GM23248 (cell line): ENCODE measurements around the gene EREG. TPM values are rescaled to one million over a fixed set of nuclear protein-coding genes. Genes with fewer than 3 reads are reported as not detected.

Experiments used
- DNase-seq: peaks from one replicate; pipeline ENCODE4 v3.0.0-alpha.2; 2015
- H2AFZ ChIP-seq: fragments of 200-600 bp; sonication (generic); 2 replicates; pipeline ENCODE4 v1.6.1; 2016; ENCODE audit warnings: antibody characterized with exemption
- H3F3A ChIP-seq: fragments of 200-600 bp; sonication (generic); 2 replicates; pipeline ENCODE4 v1.6.1; 2016; ENCODE audit warnings: mild to moderate bottlenecking, antibody characterized with exemption, mixed run types; ENCODE audit not compliant: insufficient read depth
- H3K27ac ChIP-seq: fragments of 200-600 bp; sonication (generic); 2 replicates; pipeline ENCODE4 v1.5.1; 2016; ENCODE audit warnings: mild to moderate bottlenecking
- H3K27me3 ChIP-seq: fragments of 200-600 bp; sonication (generic); replicated peaks from 2 replicates; pipeline ENCODE4 v1.6.1; 2016; ENCODE audit warnings: mild to moderate bottlenecking; ENCODE audit not compliant: insufficient read depth
- H3K36me3 ChIP-seq: fragments of 200-600 bp; sonication (generic); 2 replicates; pipeline ENCODE4 v1.6.1; 2016; ENCODE audit warnings: low read depth, mild to moderate bottlenecking
- H3K4me1 ChIP-seq: fragments of 200-600 bp; sonication (generic); 2 replicates; pipeline ENCODE4 v1.6.1; 2016; ENCODE audit warnings: mild to moderate bottlenecking; ENCODE audit not compliant: insufficient read depth
- H3K4me2 ChIP-seq: fragments of 200-600 bp; sonication (generic); one replicate; pipeline ENCODE4 v1.6.1; 2016; ENCODE audit warnings: mild to moderate bottlenecking; ENCODE audit not compliant: unreplicated experiment
- H3K4me3 ChIP-seq: fragments of 200-600 bp; sonication (generic); 2 replicates; pipeline ENCODE4 v1.5.1; 2016; ENCODE audit warnings: mild to moderate bottlenecking
- H3K79me2 ChIP-seq: fragments of 200-600 bp; sonication (generic); 2 replicates; pipeline ENCODE4 v1.6.1; 2016; ENCODE audit warnings: mild to moderate bottlenecking; ENCODE audit not compliant: insufficient read depth
- H3K9ac ChIP-seq: fragments of 200-600 bp; sonication (generic); 2 replicates; pipeline ENCODE4 v1.6.1; 2016; ENCODE audit warnings: mild to moderate bottlenecking
- H3K9me2 ChIP-seq: fragments of 200-600 bp; sonication (generic); 2 replicates; pipeline ENCODE4 v1.6.1; 2016; ENCODE audit warnings: mixed run types, mild to moderate bottlenecking, moderate library complexity; ENCODE audit not compliant: insufficient read depth
- H3K9me3 ChIP-seq: fragments of 200-600 bp; sonication (generic); one replicate; pipeline ENCODE4 v1.6.1; 2017; ENCODE audit warnings: low read depth
- H4K20me1 ChIP-seq: fragments of 200-600 bp; sonication (generic); 2 replicates; pipeline ENCODE4 v1.6.0; 2016; ENCODE audit not compliant: insufficient read depth
- EZH2 ChIP-seq: fragments of 200-600 bp; sonication (generic); IDR thresholded peaks from 2 replicates; pipeline ENCODE4 v1.6.1; 2018; ENCODE audit warnings: antibody characterized with exemption, mild to moderate bottlenecking; ENCODE audit not compliant: insufficient read depth, poor library complexity, severe bottlenecking
- EZH2phosphoT487 ChIP-seq: fragments of 200-600 bp; sonication (generic); IDR thresholded peaks from 2 replicates; pipeline ENCODE4 v1.6.1; 2018; ENCODE audit warnings: antibody characterized with exemption, moderate library complexity, mild to moderate bottlenecking, low read depth; ENCODE audit not compliant: insufficient read depth
- WGBS, 2 experiments: methylation state at CpG; one replicate each; pipeline ENCODE4 v1.1.6; 2015 to 2017; ENCODE audit warnings: low lambda C conversion rate in 2 of 2, low coverage in 1 of 2; ENCODE audit errors: missing lambda C conversion rate in 2 of 2; 5-methylcytosine and 5-hydroxymethylcytosine counted together
- in situ Hi-C: fragments of 300-500 bp; cut with MboI; formaldehyde crosslinking; loops from 2 replicates; pipeline ENCODE4 v1.15.0; 2020
- polyA plus RNA-seq: library from polyadenylated mRNA; unstranded; fragments of >200 nt; fragmentation: Nextera tagmentation; extraction: Ambion mirVana; gene quantifications from 2 replicates; pipeline ENCODE4 v1.2.1, GENCODE V29; 2016
- total RNA-seq: library from RNA; depleted of rRNA; stranded (reverse); fragments of >200 nt; shearing (Covaris generic); gene quantifications from 2 replicates; pipeline ENCODE4 v1.2.3, GENCODE V29; 2014

The EREG gene
- total and polyA plus RNA-seq, 2 experiments from 2014 or later: 1.8 to 4.4 TPM

DNA sequence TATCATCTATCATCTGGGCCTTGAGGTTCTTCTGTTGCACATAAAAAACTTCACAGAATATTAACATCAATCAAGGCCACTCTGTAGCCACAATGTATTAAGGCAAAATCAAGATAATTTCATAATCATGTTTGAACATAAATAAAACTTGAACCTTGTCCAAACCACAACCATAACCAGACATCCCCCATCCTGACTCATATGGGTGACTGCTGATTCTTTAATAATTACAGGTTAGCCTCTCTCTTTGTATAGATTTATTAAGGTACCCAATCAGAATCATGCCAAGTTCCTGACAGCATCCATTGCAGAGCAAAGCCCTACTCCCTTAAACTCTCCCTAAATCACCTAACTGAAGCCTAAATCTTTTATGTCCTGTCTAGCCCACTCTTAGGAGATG lies 63.3 kb downstream of the EREG start:
- H4K20me1 ChIP-seq: no peaks in the 10 kb centered on the region
- H3K27ac ChIP-seq: no peak overlapping the region
- DNase-seq: no peak
- no peak for TF ChIP-seq EZH2
- TF ChIP-seq EZH2phosphoT487: no peak
- peaks cover 11% of the 10 kb centered on the region for H3K4me1 ChIP-seq
- H3K36me3 ChIP-seq: no peaks in the 10 kb centered on the region
- H3K9ac ChIP-seq: no peak overlapping the region
- H3K79me2 ChIP-seq: no peaks in the 10 kb centered on the region
- in situ Hi-C loops: no loop called here
- H3K27me3 ChIP-seq: no peaks in the 10 kb centered on the region
- H3K4me2 ChIP-seq: no peak overlapping the region
- H3K9me2 ChIP-seq: no peaks in the 10 kb centered on the region
- peaks cover 19% of the 10 kb centered on the region for H3F3A ChIP-seq
- H3K9me3 ChIP-seq: no peaks in the 10 kb centered on the region
- H3K4me3 ChIP-seq: no peak overlapping the region
- H2AFZ ChIP-seq: no peak overlapping the region

DNA sequence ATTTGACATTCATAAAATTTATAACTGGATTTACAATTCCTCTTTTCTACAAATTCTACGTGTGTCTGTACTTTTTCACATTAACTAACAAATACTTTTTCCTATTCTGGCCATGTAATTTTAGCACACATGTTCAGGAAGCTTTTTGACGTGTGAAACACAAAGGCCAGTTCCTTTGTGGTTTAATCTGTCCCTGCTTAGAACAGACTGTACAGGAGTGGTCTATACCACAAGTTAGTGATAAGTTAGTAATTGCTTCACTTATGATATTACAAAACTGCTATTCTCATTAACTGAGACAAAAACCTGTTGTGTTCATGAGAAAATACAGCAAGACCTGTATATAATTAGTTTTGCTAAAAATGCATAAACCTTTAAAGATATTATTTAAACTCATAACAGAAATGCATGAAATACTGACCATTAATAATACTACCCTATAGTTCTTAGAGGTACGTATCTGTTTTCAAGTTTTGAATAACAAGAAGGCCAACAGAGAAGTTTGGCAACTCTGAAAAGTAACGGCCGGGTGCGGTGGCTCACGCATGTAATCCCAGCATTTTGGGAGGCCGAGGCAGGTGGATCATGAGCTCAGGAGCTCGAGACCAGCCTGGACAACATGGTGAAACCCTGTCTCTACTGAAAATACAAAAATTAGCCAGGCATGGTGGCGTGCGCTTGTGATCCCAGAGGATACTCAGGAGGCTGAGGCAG lies 66.3 kb downstream of the EREG start:
- Histone ChIP-seq H3K36me3 (no peaks in the 10 kb centered on the region), H3K79me2 (no peaks in the 10 kb centered on the region), H3K9ac (no peak overlapping the region), H3K4me1 (peaks cover 4% of the 10 kb centered on the region), H3K9me3 (no peaks in the 10 kb centered on the region), H3K27ac (no peak overlapping the region), H4K20me1 (no peaks in the 10 kb centered on the region), H2AFZ (no peak overlapping the region), H3K4me2 (no peak overlapping the region), H3K4me3 (no peak overlapping the region), H3K9me2 (no peaks in the 10 kb centered on the region), H3F3A (peaks cover 14% of the 10 kb centered on the region), H3K27me3 (no peaks in the 10 kb centered on the region)
- TF ChIP-seq EZH2phosphoT487: no peak
- no peak for TF ChIP-seq EZH2
- WGBS, 2 experiments: 74 to 77% methylated on average over 11 of the region's 11 CpGs
- in situ Hi-C loops: no loop called here
- no peak for DNase-seq

DNA sequence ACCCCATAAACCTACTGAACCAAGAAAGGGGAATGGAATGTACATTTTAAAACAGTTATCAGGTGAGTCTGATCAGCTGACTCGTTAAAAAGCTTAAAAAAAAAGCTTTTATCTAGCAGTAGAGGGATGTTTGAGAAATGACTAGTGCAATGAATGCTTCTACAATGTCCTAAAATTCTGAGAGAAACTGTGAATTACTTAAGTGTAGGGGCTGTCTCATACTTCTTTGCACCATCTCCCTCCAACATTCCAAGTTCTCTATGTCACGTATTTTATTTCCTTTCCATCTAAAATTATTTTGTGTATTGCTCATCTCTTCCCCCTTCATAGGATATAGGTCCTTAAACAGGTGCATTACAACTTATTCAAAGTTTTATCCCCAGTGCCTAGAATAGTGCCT lies 68.1 kb downstream of the EREG start:
- Histone ChIP-seq H2AFZ (no peak overlapping the region), H3K4me3 (no peak overlapping the region), H3K36me3 (no peaks in the 10 kb centered on the region), H4K20me1 (no peaks in the 10 kb centered on the region), H3K4me2 (no peak overlapping the region), H3K27ac (no peak overlapping the region), H3K27me3 (no peaks in the 10 kb centered on the region), H3K9me2 (no peaks in the 10 kb centered on the region), H3K79me2 (no peaks in the 10 kb centered on the region), H3K9ac (no peak overlapping the region), H3K4me1 (peaks cover 4% of the 10 kb centered on the region; the same call in 1 of the 2 replicates), H3K9me3 (no peaks in the 10 kb centered on the region), H3F3A (peaks cover 8% of the 10 kb centered on the region; the same call in 1 of the 2 replicates)
- peak; percentile 65 for DNase-seq
- TF ChIP-seq EZH2phosphoT487 (no peak), EZH2 (no peak)
- in situ Hi-C loops: no loop called here
- 15 to 18% methylated on average over 2 of the region's 2 CpGs for WGBS, 2 experiments

DNA sequence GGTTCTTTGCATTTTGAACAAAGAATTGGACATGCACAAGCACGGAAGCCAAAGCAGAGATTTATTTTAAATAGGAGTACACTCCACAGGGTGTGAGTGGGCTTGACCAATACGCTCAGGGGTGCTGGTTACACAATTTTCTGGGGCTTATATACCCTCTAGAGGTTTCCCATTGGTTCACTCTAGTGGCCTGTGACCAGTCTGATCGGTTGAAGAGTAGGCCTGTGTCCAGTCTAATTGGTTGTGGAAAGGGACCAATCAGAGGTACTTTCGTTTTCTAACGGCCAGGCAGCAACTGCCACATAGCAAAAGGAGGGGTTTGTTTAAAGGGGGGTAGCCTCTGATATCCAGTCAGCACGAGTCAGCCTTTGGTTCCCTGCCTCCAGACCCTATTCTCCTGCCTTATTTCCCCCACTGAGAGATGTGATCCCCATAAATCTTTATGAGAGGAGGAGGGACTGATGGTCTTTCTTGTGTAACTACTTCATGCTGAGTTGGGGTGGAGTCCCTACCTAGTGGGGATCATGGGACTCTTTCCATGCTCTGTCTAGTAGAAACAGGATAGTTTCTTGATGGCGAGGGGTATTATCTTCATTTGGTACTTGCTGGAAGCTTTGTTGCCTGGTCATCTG lies 68.7 kb downstream of the EREG start:
- no peak overlapping the region for H3K27ac ChIP-seq
- no peaks in the 10 kb centered on the region for H3K9me2 ChIP-seq
- DNase-seq: no peak
- no peak overlapping the region for H3K4me2 ChIP-seq
- H3F3A ChIP-seq: peaks cover 8% of the 10 kb centered on the region; the same call in 1 of the 2 replicates
- H3K4me3 ChIP-seq: no peak overlapping the region
- no peak overlapping the region for H3K9ac ChIP-seq
- 58 to 66% methylated on average over 7 of the region's 7 CpGs for WGBS, 2 experiments
- no peak for TF ChIP-seq EZH2
- no peak for TF ChIP-seq EZH2phosphoT487
- no peaks in the 10 kb centered on the region for H3K79me2 ChIP-seq
- H3K36me3 ChIP-seq: no peaks in the 10 kb centered on the region
- peaks cover 4% of the 10 kb centered on the region; the same call in 1 of the 2 replicates for H3K4me1 ChIP-seq
- H4K20me1 ChIP-seq: no peaks in the 10 kb centered on the region
- H3K27me3 ChIP-seq: no peaks in the 10 kb centered on the region
- H2AFZ ChIP-seq: no peak overlapping the region
- in situ Hi-C loops: no loop called here
- no peaks in the 10 kb centered on the region for H3K9me3 ChIP-seq

DNA sequence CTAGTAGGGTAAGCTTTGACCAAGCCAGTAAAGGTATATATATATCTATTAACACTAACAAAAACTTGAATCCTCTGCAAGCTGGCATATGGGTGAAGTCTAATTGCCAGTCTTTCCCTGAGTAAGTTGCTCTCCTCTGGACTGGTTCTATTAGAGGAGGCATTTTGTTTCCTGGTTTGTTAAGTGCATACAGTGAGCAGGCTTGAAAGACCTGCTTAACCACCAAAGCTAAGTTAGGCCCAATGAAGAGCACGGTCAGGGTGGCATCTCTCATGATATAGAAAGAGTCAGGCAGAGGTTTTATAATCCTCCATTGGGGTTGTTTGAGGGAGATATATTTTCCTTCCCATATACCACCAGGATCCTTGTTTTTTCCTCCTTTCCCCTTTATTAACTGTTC lies 70.4 kb downstream of the EREG start:
- DNase-seq: no peak
- peaks cover 8% of the 10 kb centered on the region; the same call in 1 of the 2 replicates for H3F3A ChIP-seq
- H4K20me1 ChIP-seq: no peaks in the 10 kb centered on the region
- in situ Hi-C loops: no loop called here
- no peak overlapping the region for H3K4me3 ChIP-seq
- H3K4me2 ChIP-seq: no peak overlapping the region
- no peak overlapping the region for H3K27ac ChIP-seq
- no peaks in the 10 kb centered on the region for H3K9me3 ChIP-seq
- no peaks in the 10 kb centered on the region for H3K36me3 ChIP-seq
- H3K79me2 ChIP-seq: no peaks in the 10 kb centered on the region
- H3K9me2 ChIP-seq: no peaks in the 10 kb centered on the region
- peaks cover 4% of the 10 kb centered on the region; the same call in 1 of the 2 replicates for H3K4me1 ChIP-seq
- no peak overlapping the region for H2AFZ ChIP-seq
- 36 to 38% methylated on average over 1 of the region's 1 CpG for WGBS, 2 experiments
- no peak overlapping the region for H3K9ac ChIP-seq
- H3K27me3 ChIP-seq: no peaks in the 10 kb centered on the region
- TF ChIP-seq EZH2 (no peak), EZH2phosphoT487 (no peak)
